Activated CD8-positive, alpha-beta memory T cell treated with anti-CD3 and anti-CD28 coated beads, Interleukin-2, amount 50 U/mL, for 24 hours (primary cell): ENCODE measurements around the gene ARNT2.

ENCODE experiments used
- DNase-seq: peaks from one replicate; pipeline ENCODE4 v3.0.0-alpha.2; 2020; ENCODE audit errors: extremely low read depth

Gene ARNT2

GRCh38 chr15:80594091-80594889 is 190.1 kb downstream of the ARNT2 start:
- DNase-seq, result no peak

GRCh38 chr15:80595396-80595795 is 191.2 kb downstream of the ARNT2 start:
- no peak for DNase-seq

DNA sequence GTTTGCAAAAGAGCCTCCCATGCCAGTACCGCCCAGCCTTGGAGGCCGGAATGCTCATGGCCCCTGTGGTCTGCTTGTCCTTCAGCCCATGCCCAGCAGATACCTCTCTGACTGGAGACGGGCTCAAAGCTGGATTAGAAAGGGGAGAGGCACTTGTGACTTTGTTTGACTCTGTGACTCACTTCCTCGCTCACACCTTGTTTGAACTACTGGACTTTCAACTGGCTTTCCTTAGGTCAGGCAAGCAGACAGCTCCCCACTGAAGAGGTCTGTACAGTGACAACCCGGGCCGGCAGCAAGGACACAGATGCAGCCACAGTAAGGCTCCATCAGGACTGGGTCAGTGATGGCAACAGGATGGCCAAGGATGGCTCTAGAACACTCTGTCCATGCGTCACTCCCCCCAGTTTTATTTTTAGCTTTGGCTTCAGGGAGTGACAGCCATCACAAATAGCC is 192.4 kb downstream of the ARNT2 start:
- DNase-seq, result no peak

- no peak for DNase-seq
Measured at GRCh38 chr15:80597076-80597475, 192.9 kb downstream of the ARNT2 start.

DNA sequence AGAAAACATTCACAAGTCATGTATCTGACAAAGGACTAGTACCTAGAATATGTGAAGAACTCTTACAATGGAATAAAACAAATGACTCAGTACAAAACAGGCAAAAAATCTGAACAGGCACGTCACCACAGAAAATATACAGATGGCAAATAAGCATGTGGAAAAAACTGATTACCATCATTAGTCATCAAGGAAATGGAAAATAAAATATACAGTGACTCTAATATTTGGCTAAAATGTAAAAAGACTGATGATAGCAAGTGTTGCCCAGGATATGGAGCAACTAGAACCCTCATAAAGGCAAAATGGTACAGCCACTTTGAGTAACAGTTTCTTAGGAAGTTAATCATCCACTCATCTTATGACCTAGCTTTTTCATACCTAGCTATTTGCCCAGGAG is 195.2 kb downstream of the ARNT2 start:
- DNase-seq, result no peak

DNA sequence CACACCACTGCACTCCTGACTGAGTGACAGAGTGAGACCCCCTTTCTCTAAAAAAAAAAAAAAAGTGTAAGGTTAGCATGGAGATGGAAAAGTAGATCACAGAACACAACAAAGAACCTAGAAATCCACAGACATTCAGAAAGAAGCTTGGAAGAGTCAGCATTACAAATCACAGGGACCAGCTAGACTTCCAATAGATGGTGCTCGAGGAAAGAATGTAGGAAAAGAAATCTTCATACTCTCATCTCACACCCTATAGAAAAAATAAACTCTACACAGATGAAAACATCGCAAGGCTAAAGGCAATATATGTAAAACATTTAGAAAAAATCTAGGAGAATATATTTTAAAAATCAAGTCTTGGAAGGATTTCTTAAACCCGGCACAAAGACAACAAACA is 196.4 kb downstream of the ARNT2 start:
- no peak for DNase-seq

DNA sequence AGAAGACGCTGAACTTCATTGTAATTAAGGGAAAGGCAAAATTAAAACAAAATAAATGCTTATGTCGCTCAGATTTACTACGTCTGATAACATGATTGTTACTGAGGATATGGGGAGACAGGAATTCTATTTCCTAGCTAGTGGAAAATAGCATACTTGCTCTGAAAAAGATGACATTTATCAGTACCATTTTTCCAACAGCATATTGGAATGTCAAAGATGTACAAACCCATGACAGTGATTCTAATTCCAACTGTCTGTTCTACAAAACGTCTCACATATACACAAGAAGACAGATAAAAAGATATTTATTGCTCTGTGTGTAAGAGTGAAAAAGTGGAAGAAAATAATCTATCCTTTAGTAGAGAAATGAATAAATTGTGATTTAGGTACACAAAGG is 197.1 kb downstream of the ARNT2 start:
- no peak for DNase-seq

- DNase-seq, result no peak
Measured at GRCh38 chr15:80604583-80605575, 200.7 kb downstream of the ARNT2 start.

DNA sequence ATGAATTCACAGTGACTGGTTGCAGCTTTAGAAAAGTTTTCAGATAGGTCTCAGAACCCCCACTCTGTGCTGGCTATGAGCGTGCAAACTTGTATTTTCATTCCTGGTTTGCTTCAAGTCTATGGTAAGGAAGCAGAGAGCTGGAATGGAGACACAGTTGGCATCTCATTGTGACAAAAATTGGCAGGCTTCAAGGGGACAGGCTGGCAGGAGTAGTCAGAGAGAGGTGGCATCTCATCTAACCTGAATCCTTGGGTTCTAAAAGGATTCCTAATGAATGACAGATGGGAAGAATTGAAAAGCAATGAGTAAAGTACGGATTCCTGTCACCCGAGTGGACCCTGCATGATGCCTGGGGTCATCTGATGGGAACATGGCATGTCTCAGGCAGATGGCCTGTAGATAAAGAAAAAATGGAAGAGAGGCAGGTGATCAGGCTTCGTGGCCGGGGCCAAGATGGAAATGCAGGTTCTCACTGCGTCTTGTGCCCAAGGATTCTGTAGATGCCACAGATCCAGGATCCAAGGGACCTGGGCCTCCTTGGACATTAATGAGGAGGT is 201.5 kb downstream of the ARNT2 start:
- no peak for DNase-seq

GRCh38 chr15:80606511-80607071 is 202.4 kb downstream of the ARNT2 start:
- no peak for DNase-seq

- no peak for DNase-seq
Measured at GRCh38 chr15:80607287-80607980, 203.3 kb downstream of the ARNT2 start.

DNA sequence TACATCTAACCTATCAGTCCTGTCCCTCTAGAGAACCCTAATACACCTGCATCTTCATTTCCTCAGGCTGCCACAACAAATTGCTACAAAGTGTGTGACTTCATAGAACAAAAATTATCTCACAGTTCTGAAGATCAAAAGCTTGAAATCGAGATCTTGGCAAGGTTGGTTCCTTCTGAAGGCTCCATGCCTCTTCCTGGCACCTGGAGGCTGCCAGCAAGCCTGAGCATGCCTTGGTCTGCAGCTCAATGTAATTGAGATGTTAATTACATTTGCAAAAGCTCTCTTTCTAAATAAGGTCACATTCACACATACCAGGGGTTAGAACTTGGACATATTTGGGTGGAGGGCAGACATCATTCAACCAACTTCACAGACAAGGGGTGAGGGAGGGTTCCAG is 204.5 kb downstream of the ARNT2 start:
- no peak for DNase-seq

DNA sequence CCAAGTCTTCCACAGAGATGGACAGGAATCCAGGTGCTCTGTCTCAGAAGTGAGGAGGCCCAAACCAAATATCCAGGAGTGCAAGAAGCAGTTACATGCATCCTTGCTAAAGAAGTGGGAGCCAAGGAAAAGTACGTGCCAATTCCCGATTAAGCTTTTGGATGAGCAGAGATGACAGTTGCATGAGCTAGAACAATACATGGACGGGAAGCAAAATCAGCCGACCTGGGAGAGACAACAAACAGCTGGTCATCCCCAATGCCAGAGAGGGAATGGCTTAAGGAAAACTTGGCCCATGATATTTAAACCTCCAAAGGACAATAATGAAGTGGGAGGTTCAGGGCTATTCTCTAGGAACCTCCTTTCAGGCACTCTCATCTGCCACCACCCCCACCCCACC is 204.9 kb downstream of the ARNT2 start:
- no peak for DNase-seq

- DNase-seq, result no peak
Measured at GRCh38 chr15:80609512-80609946, 205.3 kb downstream of the ARNT2 start.

DNA sequence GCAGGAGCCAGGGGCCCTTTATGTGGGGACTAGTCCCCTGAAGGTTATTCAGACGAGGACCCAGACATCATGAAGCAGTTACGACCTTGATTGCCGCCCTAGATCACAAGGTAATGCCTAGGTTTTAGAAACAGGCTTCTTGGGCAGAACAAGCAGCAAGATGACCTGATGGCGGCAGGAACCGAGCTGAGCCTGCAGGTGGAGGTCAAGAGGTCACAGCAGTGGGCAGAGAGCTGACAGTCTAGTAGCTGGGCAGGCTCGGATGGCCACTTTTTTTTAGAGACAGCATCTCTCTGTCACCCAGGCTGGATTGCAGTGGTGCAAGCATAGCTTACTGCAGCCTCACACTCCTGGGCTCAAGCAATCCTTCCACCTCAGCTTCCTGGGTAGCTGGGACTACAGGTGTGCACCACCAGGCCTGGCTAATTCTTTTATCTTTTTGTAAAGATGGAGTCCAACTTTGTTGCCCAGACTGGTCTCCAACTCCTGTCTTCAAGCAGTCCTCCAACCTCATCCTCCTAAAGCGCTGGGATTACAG is 207.4 kb downstream of the ARNT2 start:
- no peak for DNase-seq

DNA sequence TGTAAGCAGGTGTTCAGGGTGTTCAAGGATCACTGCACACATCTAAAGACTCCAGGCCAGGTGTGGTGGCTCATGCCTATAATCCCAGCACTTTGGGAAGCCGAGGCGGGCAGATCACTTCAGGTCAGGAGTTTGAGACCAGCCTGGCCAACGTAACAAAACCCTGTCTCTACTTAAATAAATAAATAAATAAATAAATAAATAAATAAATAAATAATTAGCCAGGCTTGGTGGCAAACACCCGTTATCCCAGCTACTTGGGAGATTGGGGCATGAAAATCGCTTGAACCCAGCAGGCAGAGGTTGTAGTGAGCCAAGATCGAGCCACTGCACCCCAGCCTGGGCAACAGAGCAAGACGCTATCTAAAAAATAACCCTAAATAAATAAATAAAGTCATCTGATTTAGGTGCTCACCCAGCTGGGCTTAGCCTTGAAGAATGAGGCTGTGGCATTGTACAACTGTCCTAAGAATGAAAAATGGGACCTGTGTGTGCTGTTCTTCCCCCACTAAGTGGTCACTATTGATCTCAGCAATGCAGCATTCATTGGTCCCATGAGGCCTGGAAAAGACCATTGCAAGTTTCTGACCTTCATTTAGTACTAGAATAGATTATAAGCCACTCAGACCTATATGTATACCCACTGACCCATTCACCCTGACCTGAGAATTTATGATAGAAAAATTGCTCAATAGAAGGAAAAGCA is 208.1 kb downstream of the ARNT2 start:
- no peak for DNase-seq

DNA sequence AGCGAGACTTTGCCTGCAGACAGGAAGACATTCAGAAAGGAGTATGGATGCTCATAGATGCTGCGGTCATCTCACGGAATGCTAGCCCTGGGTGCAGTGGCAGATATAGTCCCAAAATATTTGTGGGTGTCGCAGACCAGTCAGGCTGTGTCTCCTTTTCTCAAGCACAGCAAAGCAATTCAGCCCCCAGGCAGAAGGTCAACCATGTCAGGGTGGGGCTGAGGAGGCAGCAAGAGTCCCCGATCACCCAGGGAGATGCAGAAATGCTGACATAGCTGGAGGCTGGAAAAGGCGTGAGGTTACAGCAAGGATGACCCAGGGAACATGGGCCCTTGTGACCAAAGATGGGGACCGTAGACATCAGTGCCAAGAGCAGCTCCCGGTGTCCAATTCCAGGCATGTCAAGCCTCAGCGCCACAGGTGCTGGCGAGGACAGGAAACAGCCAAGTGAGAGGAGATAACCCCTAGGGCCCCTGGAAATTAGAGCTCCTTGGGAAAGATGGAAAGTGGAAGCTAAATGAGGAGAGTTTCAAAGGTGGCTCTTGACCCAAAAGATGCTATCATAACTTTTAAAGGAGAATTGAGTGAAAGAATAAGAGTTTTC is 209.7 kb downstream of the ARNT2 start:
- no peak for DNase-seq

DNA sequence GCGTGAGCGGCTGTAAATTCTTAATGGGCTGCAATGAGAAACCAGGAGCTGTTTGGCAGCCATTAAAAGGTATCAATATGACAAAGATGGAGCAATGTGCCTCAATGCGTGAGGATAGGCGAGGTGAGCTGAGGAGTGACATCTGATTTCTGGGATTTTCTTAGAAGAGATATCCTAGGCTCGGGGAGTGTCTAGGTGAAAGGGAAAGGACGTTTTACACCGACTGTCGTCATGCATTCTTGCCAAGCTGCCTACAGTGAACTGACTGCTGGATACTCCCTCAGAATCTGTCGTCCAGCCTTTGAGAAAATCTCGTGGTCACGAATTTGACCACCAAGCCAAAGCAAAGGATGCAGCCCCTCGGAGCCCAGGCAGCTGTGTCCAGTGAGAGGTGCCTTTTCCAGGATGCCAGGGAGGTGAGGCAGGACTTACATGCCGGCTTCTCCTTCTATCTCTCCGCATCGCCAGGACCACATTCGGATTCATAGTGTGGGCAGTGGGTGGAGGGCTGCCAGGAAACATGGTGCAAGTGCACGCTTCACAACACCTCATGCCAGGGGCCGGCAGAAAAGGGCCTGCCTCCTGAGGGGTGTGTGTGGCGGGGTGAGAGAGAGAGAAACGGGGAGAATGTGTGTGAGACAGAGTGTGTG is 210.7 kb downstream of the ARNT2 start:
- DNase-seq, result no peak

GRCh38 chr15:80615361-80615736 is 211.2 kb downstream of the ARNT2 start:
- no peak for DNase-seq
